ENCODE results near the gene INPP4A. TPM values are rescaled to one million over a fixed set of nuclear protein-coding genes. Genes with fewer than 3 reads are reported as not detected.

INPP4A gene
- polyA plus RNA-seq, 1 of the 3 experiments (the other 2 are of a cell fraction), result 15.0 TPM

DNA sequence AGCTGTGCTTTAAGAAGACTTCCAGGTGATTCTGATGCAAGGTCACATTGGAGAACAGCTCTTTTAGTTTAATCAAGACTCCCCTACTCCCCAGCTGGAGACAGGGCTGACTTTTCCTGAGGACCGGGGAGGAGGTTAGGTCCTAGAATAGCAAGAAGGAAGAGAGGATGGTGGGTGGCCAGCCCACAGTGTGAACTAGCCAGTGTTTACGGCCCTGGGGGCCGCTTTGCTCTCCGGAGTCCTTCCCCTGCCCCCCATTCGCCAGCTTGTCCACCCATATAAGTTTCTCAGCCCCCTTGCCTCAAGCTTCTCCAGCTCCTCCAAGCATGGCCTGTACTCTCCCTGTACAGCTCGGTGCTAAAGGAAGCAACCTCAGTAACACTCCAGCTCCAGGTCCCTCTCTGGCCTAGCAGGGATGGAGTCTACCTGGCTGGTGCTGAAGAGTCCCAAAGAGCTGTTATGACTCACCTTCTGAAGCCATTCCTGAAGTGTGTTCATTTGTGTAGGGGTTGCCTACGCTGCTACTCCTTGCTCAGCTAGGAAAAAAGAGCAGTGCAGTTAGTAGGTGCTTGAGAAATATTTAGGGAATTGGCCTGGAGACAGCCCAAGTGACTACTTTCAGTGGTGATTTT, 7.9 kb downstream of the INPP4A start:
- peaks cover 53% of the 10 kb centered on the region for H3K79me2 ChIP-seq (ENCODE audit: insufficient read depth)
- 90% methylated on average over 7 of the region's 7 CpGs for WGBS (ENCODE audit: low lambda C conversion rate)
- POLR2A ChIA-PET, result no interaction called here
- H2AFZ ChIP-seq (ENCODE audit: low read depth), result no peak overlapping the region
- no peak for DNase-seq
- H3K4me2 ChIP-seq, result no peak overlapping the region
- no peak overlapping the region for H3K4me3 ChIP-seq (ENCODE audit: low read depth in 2 of 2, low read length in 1 of 2)
- no peak overlapping the region for H3K9ac ChIP-seq
- peaks cover 2 to 28% of the 10 kb centered on the region in 2 experiments; a peak in 2 of 4 replicates for H3K4me1 ChIP-seq (ENCODE audit: control insufficient read depth in 1 of 2, insufficient read depth in 2 of 2, low read depth in 1 of 2, low read length in 1 of 2)
- no peak overlapping the region for H3K27ac ChIP-seq (ENCODE audit: low read depth in 2 of 2, low read length in 1 of 2)
- H4K20me1 ChIP-seq (ENCODE audit: insufficient read depth), result peaks cover 22% of the 10 kb centered on the region; the same call in 1 of the 2 replicates
- no peaks in the 10 kb centered on the region for H3K9me3 ChIP-seq
- no peaks in the 10 kb centered on the region for H3K27me3 ChIP-seq (ENCODE audit: insufficient read depth)
- peaks cover 6% of the 10 kb centered on the region for H3F3A ChIP-seq (replicated peaks; ENCODE audit: insufficient read depth)
- H3K9me2 ChIP-seq, result no peaks in the 10 kb centered on the region
- peaks cover 0 to 5% of the 10 kb centered on the region in 2 experiments for H3K36me3 ChIP-seq (replicated peaks in 1 of 2; ENCODE audit: control insufficient read depth in 1 of 2, insufficient read depth in 2 of 2, low read length in 1 of 2)
- TF ChIP-seq FOSL2 (IDR thresholded peaks at IDR 0.05; ENCODE audit: borderline replicate concordance, low read depth) (no peak), GATA2 (CRISPR knock-in tag; IDR thresholded peaks at IDR 0.05) (no peak), RCOR1 (IDR thresholded peaks at IDR 0.05; ENCODE audit: low read length) (no peak), NRF1 (IDR thresholded peaks at IDR 0.05; ENCODE audit: low read depth, low read length) (no peak), TEAD4 (IDR thresholded peaks at IDR 0.05; ENCODE audit: borderline replicate concordance, insufficient read depth) (no peak), POLR2AphosphoS5 (IDR thresholded peaks at IDR 0.05; ENCODE audit: low read depth, low read length) (no peak), FOXM1 (IDR thresholded peaks at IDR 0.05; ENCODE audit: low read depth) (no peak), NFIC (IDR thresholded peaks at IDR 0.05; ENCODE audit: borderline replicate concordance) (no peak), MXI1 (IDR thresholded peaks at IDR 0.05; ENCODE audit: low read depth, low read length) (no peak), ELF1 (IDR thresholded peaks at IDR 0.05) (no peak), RXRA (IDR thresholded peaks at IDR 0.05; ENCODE audit: borderline replicate concordance, low read depth) (no peak), MEF2A (IDR thresholded peaks at IDR 0.05; ENCODE audit: borderline replicate concordance, low read depth) (no peak), YY1 (IDR thresholded peaks at IDR 0.05; ENCODE audit: low read depth) (no peak), RFX5 (IDR thresholded peaks at IDR 0.05; ENCODE audit: low read length) (no peak), TCF12 (IDR thresholded peaks at IDR 0.05) (no peak)
- TF ChIP-seq, protein P1, sequence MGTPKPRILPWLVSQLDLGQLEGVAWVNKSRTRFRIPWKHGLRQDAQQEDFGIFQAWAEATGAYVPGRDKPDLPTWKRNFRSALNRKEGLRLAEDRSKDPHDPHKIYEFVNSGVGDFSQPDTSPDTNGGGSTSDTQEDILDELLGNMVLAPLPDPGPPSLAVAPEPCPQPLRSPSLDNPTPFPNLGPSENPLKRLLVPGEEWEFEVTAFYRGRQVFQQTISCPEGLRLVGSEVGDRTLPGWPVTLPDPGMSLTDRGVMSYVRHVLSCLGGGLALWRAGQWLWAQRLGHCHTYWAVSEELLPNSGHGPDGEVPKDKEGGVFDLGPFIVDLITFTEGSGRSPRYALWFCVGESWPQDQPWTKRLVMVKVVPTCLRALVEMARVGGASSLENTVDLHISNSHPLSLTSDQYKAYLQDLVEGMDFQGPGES (IDR thresholded peaks at IDR 0.05; ENCODE audit: low read depth, low read length), result no peak
- TF ChIP-seq, protein P2, sequence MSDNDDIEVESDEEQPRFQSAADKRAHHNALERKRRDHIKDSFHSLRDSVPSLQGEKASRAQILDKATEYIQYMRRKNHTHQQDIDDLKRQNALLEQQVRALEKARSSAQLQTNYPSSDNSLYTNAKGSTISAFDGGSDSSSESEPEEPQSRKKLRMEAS (IDR thresholded peaks at IDR 0.05; ENCODE audit: low read depth), result no peak
- TF ChIP-seq, protein P3, sequence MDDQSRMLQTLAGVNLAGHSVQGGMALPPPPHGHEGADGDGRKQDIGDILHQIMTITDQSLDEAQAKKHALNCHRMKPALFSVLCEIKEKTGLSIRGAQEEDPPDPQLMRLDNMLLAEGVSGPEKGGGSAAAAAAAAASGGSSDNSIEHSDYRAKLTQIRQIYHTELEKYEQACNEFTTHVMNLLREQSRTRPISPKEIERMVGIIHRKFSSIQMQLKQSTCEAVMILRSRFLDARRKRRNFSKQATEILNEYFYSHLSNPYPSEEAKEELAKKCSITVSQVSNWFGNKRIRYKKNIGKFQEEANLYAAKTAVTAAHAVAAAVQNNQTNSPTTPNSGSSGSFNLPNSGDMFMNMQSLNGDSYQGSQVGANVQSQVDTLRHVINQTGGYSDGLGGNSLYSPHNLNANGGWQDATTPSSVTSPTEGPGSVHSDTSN (IDR thresholded peaks at IDR 0.05), result no peak
- CTCF ChIA-PET, result interaction anchor here (1.1 to 3.5 kb wide), 2 partner anchors 17 to 27 kb away, joined by 3 to 8 read pairs; no protein-coding TSS in a partner anchor

Data from SK-N-SH (cell line).